ENCODE measurements around the gene HYAL3. TPM values are rescaled to one million over a fixed set of nuclear protein-coding genes. Genes with fewer than 3 reads are reported as not detected.

HYAL3 gene
- total RNA-seq, 1 donor from 2014 or later, result 3.6 TPM

DNA sequence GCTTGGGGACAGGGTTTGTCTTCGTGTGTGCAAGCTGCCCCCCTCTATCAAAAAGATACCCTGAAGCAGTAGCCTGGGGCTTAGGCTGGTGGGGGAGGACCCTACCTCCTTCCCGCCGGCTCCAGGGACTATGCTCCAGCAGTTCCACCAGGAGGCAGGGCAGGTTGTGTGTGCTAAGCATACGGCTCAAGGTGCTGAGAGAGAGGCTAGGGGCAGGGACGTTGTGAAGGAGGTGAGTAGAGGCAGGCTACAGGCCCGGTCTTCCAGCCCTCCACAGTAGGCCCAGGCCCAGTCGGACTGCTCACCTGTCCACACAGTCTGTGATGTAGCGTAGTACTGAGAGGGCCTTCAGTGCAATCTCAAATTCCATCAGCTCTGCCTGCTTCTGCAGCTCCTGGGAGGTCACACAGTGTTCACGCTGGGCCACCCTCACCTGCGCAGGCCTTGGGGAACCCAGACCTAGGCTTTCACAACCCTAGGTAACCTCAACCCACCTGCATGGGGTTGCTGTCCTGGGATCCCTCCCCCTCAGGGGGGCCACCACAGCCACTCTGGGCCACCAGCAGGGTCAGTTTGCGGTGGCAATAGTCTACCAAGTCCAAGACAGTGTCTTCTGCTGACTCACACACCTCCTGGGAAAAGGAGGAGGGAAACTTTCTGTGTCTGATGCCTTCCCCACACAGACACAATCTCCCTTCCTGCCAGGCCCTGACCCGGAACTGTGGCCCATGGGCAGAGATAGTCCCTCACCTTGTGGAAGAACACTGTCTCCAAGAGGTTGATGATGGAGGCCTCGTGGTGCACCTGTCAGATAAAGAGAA, 43.8 kb upstream of the HYAL3 start:
- DNase-seq (ENCODE audit: low spot score, unreplicated experiment), result no peak
- peaks cover 66% of the 10 kb centered on the region for H3K27me3 Mint-ChIP-seq
- peaks cover 10% of the 10 kb centered on the region for H3K4me1 Mint-ChIP-seq (ENCODE audit: low read depth)
- H3K36me3 Mint-ChIP-seq (ENCODE audit: insufficient read depth), result no peaks in the 10 kb centered on the region
- no peak overlapping the region for H3K27ac Mint-ChIP-seq
- TF ChIP-seq, protein P1, sequence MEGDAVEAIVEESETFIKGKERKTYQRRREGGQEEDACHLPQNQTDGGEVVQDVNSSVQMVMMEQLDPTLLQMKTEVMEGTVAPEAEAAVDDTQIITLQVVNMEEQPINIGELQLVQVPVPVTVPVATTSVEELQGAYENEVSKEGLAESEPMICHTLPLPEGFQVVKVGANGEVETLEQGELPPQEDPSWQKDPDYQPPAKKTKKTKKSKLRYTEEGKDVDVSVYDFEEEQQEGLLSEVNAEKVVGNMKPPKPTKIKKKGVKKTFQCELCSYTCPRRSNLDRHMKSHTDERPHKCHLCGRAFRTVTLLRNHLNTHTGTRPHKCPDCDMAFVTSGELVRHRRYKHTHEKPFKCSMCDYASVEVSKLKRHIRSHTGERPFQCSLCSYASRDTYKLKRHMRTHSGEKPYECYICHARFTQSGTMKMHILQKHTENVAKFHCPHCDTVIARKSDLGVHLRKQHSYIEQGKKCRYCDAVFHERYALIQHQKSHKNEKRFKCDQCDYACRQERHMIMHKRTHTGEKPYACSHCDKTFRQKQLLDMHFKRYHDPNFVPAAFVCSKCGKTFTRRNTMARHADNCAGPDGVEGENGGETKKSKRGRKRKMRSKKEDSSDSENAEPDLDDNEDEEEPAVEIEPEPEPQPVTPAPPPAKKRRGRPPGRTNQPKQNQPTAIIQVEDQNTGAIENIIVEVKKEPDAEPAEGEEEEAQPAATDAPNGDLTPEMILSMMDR (IDR thresholded peaks at IDR 0.05; ENCODE audit: unreplicated experiment), result peak; percentile 16
- H3K4me3 Mint-ChIP-seq (ENCODE audit: low read depth), result no peak overlapping the region
- H3K9me3 Mint-ChIP-seq (ENCODE audit: low read depth), result no peaks in the 10 kb centered on the region

DNA sequence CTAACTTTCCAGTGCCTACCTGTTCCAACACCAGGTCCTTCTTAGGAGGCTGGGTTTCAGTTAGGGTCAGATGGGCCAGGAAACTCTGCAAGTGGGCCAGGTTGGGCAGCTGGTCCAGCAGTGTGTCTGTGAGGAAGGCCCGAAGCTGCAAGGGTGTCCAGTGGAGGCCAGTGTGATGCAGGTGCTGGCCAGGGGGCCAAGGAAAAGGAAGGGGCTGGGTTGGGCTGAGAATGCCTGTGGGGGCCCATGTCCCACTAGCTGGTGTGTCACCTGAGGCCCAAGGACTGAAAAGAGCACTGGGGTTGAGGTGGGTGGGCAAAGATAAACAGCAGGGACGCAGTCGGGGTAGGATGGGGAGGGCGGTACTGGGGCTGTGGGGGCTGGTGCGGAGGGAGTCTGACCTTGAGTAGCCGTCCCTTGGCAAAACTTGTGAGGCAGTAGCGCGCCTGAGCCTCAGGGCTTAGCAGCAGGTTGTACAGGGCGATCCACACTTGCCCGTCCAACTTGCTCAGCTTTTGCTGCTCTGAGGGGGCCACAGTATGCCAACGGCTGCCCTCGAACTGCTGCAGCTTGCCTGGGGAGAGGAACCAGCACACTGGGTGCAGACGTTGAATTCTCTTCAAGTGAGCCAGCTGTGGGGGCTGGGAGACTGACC, 42.9 kb upstream of the HYAL3 start:
- TF ChIP-seq, protein P1 (IDR thresholded peaks at IDR 0.05; ENCODE audit: unreplicated experiment), result no peak
- H3K27ac Mint-ChIP-seq, result no peak overlapping the region
- DNase-seq (ENCODE audit: low spot score, unreplicated experiment), result no peak
- H3K4me3 Mint-ChIP-seq (ENCODE audit: low read depth), result no peak overlapping the region
- no peaks in the 10 kb centered on the region for H3K36me3 Mint-ChIP-seq (ENCODE audit: insufficient read depth)
- H3K9me3 Mint-ChIP-seq (ENCODE audit: low read depth), result no peaks in the 10 kb centered on the region
- H3K27me3 Mint-ChIP-seq, result peaks cover 66% of the 10 kb centered on the region
- H3K4me1 Mint-ChIP-seq (ENCODE audit: low read depth), result peaks cover 7% of the 10 kb centered on the region

DNA sequence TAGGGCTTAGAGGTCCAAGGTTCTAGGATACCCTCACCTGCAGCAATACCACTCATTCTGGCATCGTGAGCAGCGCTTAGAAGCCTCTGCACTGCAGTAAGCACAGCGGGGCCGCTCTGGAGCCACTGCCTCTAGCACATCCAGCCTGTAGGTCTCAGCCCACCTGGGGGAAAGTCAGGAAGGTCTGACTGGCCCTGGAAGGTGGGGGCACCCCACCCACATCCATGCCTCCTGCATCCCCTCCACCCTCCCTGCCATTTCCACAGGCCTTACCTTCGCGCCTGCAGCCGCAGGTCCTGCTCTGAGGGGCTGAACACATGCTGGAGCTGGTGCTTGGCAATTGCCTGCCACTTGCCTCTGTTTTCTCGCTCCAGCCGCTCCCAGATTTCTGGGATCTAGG, 42.3 kb upstream of the HYAL3 start:
- no peak for DNase-seq (ENCODE audit: low spot score, unreplicated experiment)
- TF ChIP-seq, protein P1 (IDR thresholded peaks at IDR 0.05; ENCODE audit: unreplicated experiment), result no peak
- no peak overlapping the region for H3K4me3 Mint-ChIP-seq (ENCODE audit: low read depth)
- no peaks in the 10 kb centered on the region for H3K36me3 Mint-ChIP-seq (ENCODE audit: insufficient read depth)
- H3K4me1 Mint-ChIP-seq (ENCODE audit: low read depth), result peaks cover 9% of the 10 kb centered on the region
- peaks cover 65% of the 10 kb centered on the region for H3K27me3 Mint-ChIP-seq
- H3K27ac Mint-ChIP-seq, result no peak overlapping the region
- no peaks in the 10 kb centered on the region for H3K9me3 Mint-ChIP-seq (ENCODE audit: low read depth)

DNA sequence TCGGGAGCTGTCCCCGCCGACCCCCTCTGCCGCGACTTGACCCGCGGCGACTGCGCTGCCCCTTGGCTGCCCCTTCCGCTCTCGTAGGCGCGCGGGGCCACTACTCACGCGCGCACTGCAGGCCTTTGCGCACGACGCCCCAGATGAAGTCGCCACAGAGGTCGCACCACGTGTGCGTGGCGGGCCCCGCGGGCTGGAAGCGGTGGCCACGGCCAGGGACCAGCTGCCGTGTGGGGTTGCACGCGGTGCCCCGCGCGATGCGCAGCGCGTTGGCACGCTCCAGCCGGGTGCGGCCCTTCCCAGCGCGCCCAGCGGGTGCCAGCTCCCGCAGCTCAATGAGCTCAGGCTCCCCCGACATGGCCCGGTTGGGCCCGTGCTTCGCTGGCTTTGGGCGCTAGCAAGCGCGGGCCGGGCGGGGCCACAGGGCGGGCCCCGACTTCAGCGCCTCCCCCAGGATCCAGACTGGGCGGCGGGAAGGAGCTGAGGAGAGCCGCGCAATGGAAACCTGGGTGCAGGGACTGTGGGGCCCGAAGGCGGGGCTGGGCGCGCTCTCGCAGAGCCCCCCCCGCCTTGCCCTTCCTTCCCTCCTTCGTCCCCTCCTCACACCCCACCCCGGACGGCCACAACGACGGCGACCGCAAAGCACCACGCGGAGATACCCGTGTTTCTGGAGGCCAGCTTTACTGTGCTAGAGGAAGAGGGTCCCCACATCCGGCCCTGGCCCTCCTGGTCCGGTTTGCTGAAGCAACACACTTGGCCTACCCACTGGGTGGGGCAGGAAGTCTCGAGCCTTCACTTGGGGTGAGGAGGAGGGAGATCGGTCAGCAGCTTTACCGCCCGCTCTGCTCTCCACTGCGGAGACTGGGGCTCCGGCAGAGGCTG, 41.5 kb upstream of the HYAL3 start, which contains the start of gene RASSF1:
Gene RASSF1 (minus strand): TSS at position 389 of the 882 bp plus-strand sequence. CDS start 31 bp downstream, at position 358.
- H3K4me3 Mint-ChIP-seq (ENCODE audit: low read depth), result peak within 1 kb of the TSS; percentile 93
- H3K36me3 Mint-ChIP-seq (ENCODE audit: insufficient read depth), result no peaks in the 10 kb centered on the region
- DNase-seq (ENCODE audit: low spot score, unreplicated experiment), result no peak
- H3K9me3 Mint-ChIP-seq (ENCODE audit: low read depth), result no peaks in the 10 kb centered on the region
- H3K27me3 Mint-ChIP-seq, result peaks cover 59% of the 10 kb centered on the region
- H3K27ac Mint-ChIP-seq, result no peak within 1 kb of the TSS
- TF ChIP-seq, protein P1 (IDR thresholded peaks at IDR 0.05; ENCODE audit: unreplicated experiment), result no peak
- H3K4me1 Mint-ChIP-seq (ENCODE audit: low read depth), result peaks cover 15% of the 10 kb centered on the region

DNA sequence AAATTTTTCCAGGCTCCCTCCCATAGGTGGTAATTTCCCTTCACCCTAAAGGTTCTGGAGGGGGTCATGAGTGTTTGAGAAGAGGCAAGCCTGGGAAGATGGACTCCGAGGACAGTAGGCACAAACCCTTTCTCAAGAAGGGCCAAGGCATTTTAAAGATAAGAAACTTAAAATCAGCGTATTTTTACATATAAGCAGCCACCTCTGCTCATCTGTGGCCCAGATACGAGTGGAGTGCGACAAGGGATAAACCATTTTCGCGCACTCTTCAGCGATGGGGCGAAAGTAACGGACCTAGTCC, 40.9 kb upstream of the HYAL3 start:
- no peaks in the 10 kb centered on the region for H3K36me3 Mint-ChIP-seq (ENCODE audit: insufficient read depth)
- H3K4me3 Mint-ChIP-seq (ENCODE audit: low read depth), result no peak overlapping the region
- H3K27ac Mint-ChIP-seq, result no peak overlapping the region
- no peaks in the 10 kb centered on the region for H3K9me3 Mint-ChIP-seq (ENCODE audit: low read depth)
- H3K4me1 Mint-ChIP-seq (ENCODE audit: low read depth), result peaks cover 15% of the 10 kb centered on the region
- TF ChIP-seq, protein P1 (IDR thresholded peaks at IDR 0.05; ENCODE audit: unreplicated experiment), result no peak
- DNase-seq (ENCODE audit: low spot score, unreplicated experiment), result no peak
- H3K27me3 Mint-ChIP-seq, result peaks cover 58% of the 10 kb centered on the region

Measured in progenitor cell of endocrine pancreas (in vitro differentiated cells).